Activated CD8-positive, alpha-beta memory T cell treated with anti-CD3 and anti-CD28 coated beads, Interleukin-2, amount 50 U/mL, for 48 hours (primary cell): ENCODE data around the gene CDC14A.
"Not testable (repeated sequence)": the region's sequence is repeated elsewhere in the genome, so short reads cannot be mapped to it uniquely, and the experiment has no call there.

ENCODE experiments used
- DNase-seq: peaks from one replicate; pipeline ENCODE4 v3.0.0-alpha.2; 2020

The CDC14A gene

GRCh38 chr1:100364697-100365096, 12.4 kb downstream of the CDC14A start:
- no peak for DNase-seq

GRCh38 chr1:100366209-100366525, 13.9 kb downstream of the CDC14A start:
- DNase-seq: no peak

GRCh38 chr1:100369339-100369738, 17.0 kb downstream of the CDC14A start:
- not testable (repeated sequence) for DNase-seq

- not testable (repeated sequence) for DNase-seq
Measured at GRCh38 chr1:100373953-100374352, 21.6 kb downstream of the CDC14A start.

- not testable (repeated sequence) for DNase-seq
Measured at GRCh38 chr1:100376890-100377289, 24.6 kb downstream of the CDC14A start.

- DNase-seq: no peak
Measured at GRCh38 chr1:100377590-100378361, 25.5 kb downstream of the CDC14A start.

GRCh38 chr1:100378956-100379355, 26.6 kb downstream of the CDC14A start:
- no peak for DNase-seq

GRCh38 chr1:100380635-100381034, 28.3 kb downstream of the CDC14A start:
- no peak for DNase-seq

- no peak for DNase-seq
Measured at GRCh38 chr1:100382657-100383056, 30.4 kb downstream of the CDC14A start.

GRCh38 chr1:100383743-100384405, 31.6 kb downstream of the CDC14A start:
- DNase-seq: no peak

- DNase-seq: no peak
Measured at GRCh38 chr1:100387209-100387608, 34.9 kb downstream of the CDC14A start.

- DNase-seq: no peak
Measured at GRCh38 chr1:100387657-100388350, 35.5 kb downstream of the CDC14A start.

- DNase-seq: no peak
Measured at GRCh38 chr1:100390531-100390930, 38.2 kb downstream of the CDC14A start.

- DNase-seq: no peak
Measured at GRCh38 chr1:100391675-100392074, 39.4 kb downstream of the CDC14A start.

GRCh38 chr1:100392756-100393155, 40.5 kb downstream of the CDC14A start:
- DNase-seq: no peak

- DNase-seq: no peak
Measured at GRCh38 chr1:100394285-100394684, 42.0 kb downstream of the CDC14A start.

GRCh38 chr1:100395913-100396312, 43.6 kb downstream of the CDC14A start:
- DNase-seq: no peak

GRCh38 chr1:100396651-100397050, 44.3 kb downstream of the CDC14A start:
- no peak for DNase-seq

- no peak for DNase-seq
Measured at GRCh38 chr1:100397681-100398080, 45.4 kb downstream of the CDC14A start.

- no peak for DNase-seq
Measured at GRCh38 chr1:100398648-100399047, 46.3 kb downstream of the CDC14A start.

GRCh38 chr1:100400404-100400803, 48.1 kb downstream of the CDC14A start:
- DNase-seq: no peak

GRCh38 chr1:100404821-100405220, 52.5 kb downstream of the CDC14A start:
- no peak for DNase-seq

GRCh38 chr1:100405902-100406301, 53.6 kb downstream of the CDC14A start:
- DNase-seq: not testable (repeated sequence)

- not testable (repeated sequence) for DNase-seq
Measured at GRCh38 chr1:100407390-100407789, 55.1 kb downstream of the CDC14A start.
